ENCODE results near the gene DLGAP1.

DNA sequence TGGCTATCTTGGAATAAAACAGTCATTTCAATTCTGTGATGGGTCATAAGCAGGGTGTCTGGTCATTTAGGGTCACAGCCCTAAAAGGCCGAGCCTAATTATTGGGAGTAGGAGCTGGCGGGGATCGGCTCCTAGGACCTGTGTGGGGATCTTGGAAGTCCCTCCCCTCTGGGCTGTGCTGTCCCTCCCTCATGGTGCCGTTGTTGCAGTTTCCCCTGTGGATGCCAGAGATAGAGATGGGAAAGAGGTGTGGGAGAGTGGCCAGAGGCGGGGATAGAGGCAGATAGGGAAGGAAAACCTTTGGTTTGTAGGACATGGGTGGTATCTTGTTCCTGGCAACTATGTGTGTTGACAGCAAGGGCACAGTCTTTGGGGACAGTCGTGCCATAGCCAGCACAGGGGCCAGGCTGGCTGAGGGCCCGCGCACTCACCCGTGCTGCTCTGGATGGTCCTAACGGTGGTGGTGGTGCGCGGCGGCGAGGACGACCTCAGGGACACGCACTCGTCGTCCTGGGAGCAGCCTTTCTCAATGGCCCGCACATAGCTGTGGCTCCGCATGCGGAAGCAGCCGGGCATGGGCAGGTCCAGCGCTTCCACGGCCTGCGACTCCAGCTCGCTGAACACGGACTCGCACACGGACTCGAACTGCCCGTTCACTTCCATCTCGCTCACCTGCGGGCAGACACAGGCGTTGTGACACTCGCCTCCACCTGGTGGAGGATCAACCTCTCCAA is 726.2 kb downstream of the DLGAP1 start:
- TF ChIP-seq CTCF (IDR thresholded peaks at IDR 0.05 in 8 of 11, conservative IDR thresholded peaks at IDR 0.05 in 3 of 11): no peak
- no peak for TF ChIP-seq POLR2A (IDR thresholded peaks at IDR 0.05)

Measured in spleen (tissue), 7 donors.